Kidney epithelial cell (primary cell): ENCODE results near the gene APOO. TPM values are rescaled to one million over a fixed set of nuclear protein-coding genes. Genes with fewer than 3 reads are reported as not detected.
"Not testable (repeated sequence)": the region's sequence is repeated elsewhere in the genome, so short reads cannot be mapped to it uniquely, and the experiment has no call there.

Experiments
- DNase-seq: peaks from one replicate; pipeline ENCODE4 v3.0.0-alpha.2; 2010; ENCODE audit warnings: low read depth
- H3K27me3 ChIP-seq: 2 replicates; pipeline ENCODE4 v1.6.0; 2011; ENCODE audit warnings: low read length; ENCODE audit not compliant: control insufficient read depth, insufficient read depth
- H3K36me3 ChIP-seq: 2 replicates; pipeline ENCODE4 v1.5.1; 2011; ENCODE audit warnings: low read length; ENCODE audit not compliant: control insufficient read depth, insufficient read depth
- H3K4me3 ChIP-seq: 2 replicates; pipeline ENCODE4 v1.5.1; 2011; ENCODE audit warnings: low read depth, mild to moderate bottlenecking, control low read depth, low read length
- CTCF ChIP-seq: IDR thresholded peaks from 2 replicates; pipeline ENCODE4 v1.5.1; 2011; ENCODE audit warnings: mild to moderate bottlenecking, moderate library complexity, low read length, control low read depth, inconsistent platforms; ENCODE audit not compliant: insufficient read depth, poor library complexity, severe bottlenecking
- total RNA-seq: library from RNA; depleted of rRNA; stranded (reverse); fragments of >200 nt; gene quantifications from 2 replicates; pipeline ENCODE4 v1.2.3, GENCODE V29; 2015

The APOO gene
- total RNA-seq, 1 donor from 2014 or later: 17.3 TPM

GRCh38 chrX:23883737-23884354 lies 23.9 kb downstream of the APOO start:
- no peaks in the 10 kb centered on the region for H3K36me3 ChIP-seq
- TF ChIP-seq CTCF: no peak
- H3K4me3 ChIP-seq: no peak overlapping the region
- DNase-seq: peak; percentile 56
- no peaks in the 10 kb centered on the region for H3K27me3 ChIP-seq

GRCh38 chrX:23879380-23880090 lies 28.2 kb downstream of the APOO start:
- TF ChIP-seq CTCF: no peak
- DNase-seq: no peak
- no peaks in the 10 kb centered on the region for H3K27me3 ChIP-seq
- H3K4me3 ChIP-seq: no peak overlapping the region
- no peaks in the 10 kb centered on the region for H3K36me3 ChIP-seq

- no peaks in the 10 kb centered on the region for H3K36me3 ChIP-seq
- no peaks in the 10 kb centered on the region for H3K27me3 ChIP-seq
- no peak for DNase-seq
- TF ChIP-seq CTCF: no peak
- no peak overlapping the region for H3K4me3 ChIP-seq
These were observed 35.7 kb downstream of the APOO start for GRCh38 chrX:23871905-23872546.

GRCh38 chrX:23870041-23870440 lies 37.7 kb downstream of the APOO start:
- no peaks in the 10 kb centered on the region for H3K36me3 ChIP-seq
- H3K27me3 ChIP-seq: no peaks in the 10 kb centered on the region
- H3K4me3 ChIP-seq: no peak overlapping the region
- no peak for DNase-seq
- TF ChIP-seq CTCF: no peak

- H3K27me3 ChIP-seq: no peaks in the 10 kb centered on the region
- TF ChIP-seq CTCF: no peak
- H3K36me3 ChIP-seq: no peaks in the 10 kb centered on the region
- DNase-seq: no peak
- no peak overlapping the region for H3K4me3 ChIP-seq
These were observed 42.9 kb downstream of the APOO start for GRCh38 chrX:23864742-23865326.

- not testable (repeated sequence) for H3K4me3 ChIP-seq, H3K27me3 ChIP-seq, DNase-seq
These were observed 45.8 kb downstream of the APOO start for GRCh38 chrX:23861952-23862351.

More at GRCh38 chrX:23861952-23862351, 45.8 kb downstream of the APOO start:
- not testable (repeated sequence) for H3K36me3 ChIP-seq
